ENCODE results near the gene ADAM22.

DNA sequence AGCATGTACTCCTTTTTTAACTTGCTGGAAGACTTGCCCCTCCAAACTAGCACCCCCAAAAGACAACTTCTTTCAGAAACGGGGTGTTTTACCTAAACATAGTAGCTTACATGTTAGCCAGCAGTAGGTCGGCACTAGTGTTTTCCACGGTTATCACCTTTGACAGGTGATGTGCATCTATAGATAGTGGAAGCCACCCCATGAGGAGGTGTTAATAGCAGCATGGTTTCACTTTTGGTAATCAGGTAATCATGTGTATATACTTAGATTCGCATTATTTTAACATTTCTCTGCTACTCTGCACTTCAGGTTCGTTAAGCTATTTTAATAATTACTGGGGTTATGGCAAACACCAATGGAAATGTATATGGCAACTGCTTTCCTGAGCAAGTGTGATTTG lies 268.2 kb downstream of the ADAM22 start:
- TF ChIP-seq, protein P1, sequence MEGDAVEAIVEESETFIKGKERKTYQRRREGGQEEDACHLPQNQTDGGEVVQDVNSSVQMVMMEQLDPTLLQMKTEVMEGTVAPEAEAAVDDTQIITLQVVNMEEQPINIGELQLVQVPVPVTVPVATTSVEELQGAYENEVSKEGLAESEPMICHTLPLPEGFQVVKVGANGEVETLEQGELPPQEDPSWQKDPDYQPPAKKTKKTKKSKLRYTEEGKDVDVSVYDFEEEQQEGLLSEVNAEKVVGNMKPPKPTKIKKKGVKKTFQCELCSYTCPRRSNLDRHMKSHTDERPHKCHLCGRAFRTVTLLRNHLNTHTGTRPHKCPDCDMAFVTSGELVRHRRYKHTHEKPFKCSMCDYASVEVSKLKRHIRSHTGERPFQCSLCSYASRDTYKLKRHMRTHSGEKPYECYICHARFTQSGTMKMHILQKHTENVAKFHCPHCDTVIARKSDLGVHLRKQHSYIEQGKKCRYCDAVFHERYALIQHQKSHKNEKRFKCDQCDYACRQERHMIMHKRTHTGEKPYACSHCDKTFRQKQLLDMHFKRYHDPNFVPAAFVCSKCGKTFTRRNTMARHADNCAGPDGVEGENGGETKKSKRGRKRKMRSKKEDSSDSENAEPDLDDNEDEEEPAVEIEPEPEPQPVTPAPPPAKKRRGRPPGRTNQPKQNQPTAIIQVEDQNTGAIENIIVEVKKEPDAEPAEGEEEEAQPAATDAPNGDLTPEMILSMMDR (conservative IDR thresholded peaks at IDR 0.05 in 1 of 2, IDR thresholded peaks at IDR 0.05 in 1 of 2; ENCODE audit: low read depth in 1 of 2, low read length in 2 of 2) = no peak
- TF ChIP-seq EZH2 (IDR thresholded peaks at IDR 0.05; ENCODE audit: low read length, missing control alignments) = no peak
